ENCODE data around the gene ZMYM4. TPM values are rescaled to one million over a fixed set of nuclear protein-coding genes. Genes with fewer than 3 reads are reported as not detected.
A peak's percentile ranks its signal among the peaks of the same experiment; 100 is the strongest.

Gene ZMYM4
- total RNA-seq, 1 experiment from 2014 or later = 38.8 TPM

DNA sequence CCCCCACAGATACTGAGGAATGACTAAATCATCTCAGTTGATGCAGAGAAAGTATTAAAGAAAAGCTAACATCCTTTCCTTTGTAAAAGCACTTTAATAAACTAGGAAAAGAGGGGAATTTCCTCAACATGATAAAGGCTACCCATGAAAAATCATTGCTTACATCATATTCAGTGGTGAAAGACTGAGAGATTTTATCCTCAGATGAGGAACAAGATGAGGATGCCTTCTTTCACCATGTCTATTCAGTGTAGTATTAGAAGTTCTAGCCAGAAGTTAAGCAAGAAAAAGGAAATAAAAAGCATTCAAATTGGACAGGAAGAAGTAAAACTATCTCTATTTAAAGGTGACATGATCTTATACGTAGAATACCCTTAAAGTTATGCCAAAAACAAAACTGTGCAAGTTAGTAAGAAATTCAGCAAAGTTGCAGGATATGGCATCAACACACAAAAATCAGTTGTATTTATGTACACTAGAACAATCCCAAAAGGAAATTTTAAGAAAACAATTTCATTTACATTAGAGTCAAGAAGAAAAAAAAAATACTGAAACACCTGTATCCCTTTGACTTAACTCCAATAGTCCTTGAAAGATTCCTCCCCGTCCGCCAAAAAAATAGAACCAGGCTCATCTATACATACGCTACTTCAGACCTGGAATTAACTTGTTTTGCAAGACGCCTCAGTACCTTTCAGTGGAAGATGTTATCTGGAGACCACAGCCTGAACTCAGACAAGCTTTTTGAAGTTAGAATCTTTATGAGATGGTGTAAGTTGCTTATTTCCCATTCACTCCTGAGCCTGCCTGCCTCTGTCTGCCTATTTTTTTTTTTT, 17.5 kb downstream of the ZMYM4 start:
- DNase-seq (ENCODE audit: low read depth in 1 of 2, low spot score in 2 of 2) = no peak
- no peak overlapping the region for H3K27ac ChIP-seq
- H3K4me1 ChIP-seq (replicated peaks) = peaks cover 21% of the 10 kb centered on the region

DNA sequence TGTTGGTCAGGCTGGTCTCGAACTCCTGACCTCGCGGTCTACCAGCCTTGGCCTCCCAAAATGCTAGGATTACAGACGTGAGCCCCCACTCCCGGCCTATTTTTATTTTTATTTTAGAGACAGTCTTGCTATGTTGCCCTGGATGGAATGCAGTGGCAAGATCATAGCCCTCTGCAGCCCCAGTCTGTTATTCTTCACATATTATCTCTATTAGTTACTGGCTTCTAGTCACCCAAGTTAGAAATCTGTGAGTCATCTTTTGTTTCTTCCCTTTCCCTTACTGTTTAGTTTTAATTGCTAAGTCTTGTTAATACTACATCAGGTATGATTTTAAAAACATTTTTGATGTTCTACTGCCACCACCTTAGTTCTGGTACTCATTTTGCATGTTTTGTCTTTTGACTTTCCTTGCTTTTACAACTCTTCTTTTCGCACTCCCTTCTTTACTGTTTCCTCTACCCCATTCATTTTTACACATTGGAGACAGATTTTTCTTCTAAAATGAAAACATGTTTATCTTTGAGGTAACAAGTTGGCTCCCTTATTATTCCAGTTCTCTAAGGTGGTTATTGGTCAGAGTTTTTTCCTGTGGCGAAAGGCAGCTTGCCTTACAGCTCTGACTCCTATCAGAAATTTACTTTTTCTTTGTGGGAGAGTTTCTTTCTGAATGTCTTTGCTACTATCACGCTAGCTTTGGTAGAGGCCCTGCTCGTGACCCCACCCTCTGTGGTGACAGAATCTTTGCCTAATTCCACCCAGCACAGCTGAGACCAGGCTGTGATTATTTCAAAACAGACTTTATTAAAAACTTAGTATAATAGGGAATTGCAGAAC, 19.5 kb downstream of the ZMYM4 start:
- H3K4me3 ChIP-seq = no peak overlapping the region
- no peaks in the 10 kb centered on the region for H3K9me3 ChIP-seq (replicated peaks)
- H3K36me3 ChIP-seq = peaks cover 8% of the 10 kb centered on the region; the same call in 1 of the 2 replicates
- H3K27ac ChIP-seq = peak overlapping the region; percentile 81
- no peaks in the 10 kb centered on the region for H3K27me3 ChIP-seq (replicated peaks)
- peaks cover 21% of the 10 kb centered on the region for H3K4me1 ChIP-seq (replicated peaks)
- peak; percentile 65 to 73 for DNase-seq (ENCODE audit: low read depth in 1 of 2, low spot score in 2 of 2)

More for the DNA sequence above, 17.5 kb downstream of the ZMYM4 start:
- no peaks in the 10 kb centered on the region for H3K9me3 ChIP-seq (replicated peaks)
- H3K36me3 ChIP-seq = peaks cover 17% of the 10 kb centered on the region
- H3K27me3 ChIP-seq (replicated peaks) = no peaks in the 10 kb centered on the region
- H3K4me3 ChIP-seq = no peak overlapping the region

DNA sequence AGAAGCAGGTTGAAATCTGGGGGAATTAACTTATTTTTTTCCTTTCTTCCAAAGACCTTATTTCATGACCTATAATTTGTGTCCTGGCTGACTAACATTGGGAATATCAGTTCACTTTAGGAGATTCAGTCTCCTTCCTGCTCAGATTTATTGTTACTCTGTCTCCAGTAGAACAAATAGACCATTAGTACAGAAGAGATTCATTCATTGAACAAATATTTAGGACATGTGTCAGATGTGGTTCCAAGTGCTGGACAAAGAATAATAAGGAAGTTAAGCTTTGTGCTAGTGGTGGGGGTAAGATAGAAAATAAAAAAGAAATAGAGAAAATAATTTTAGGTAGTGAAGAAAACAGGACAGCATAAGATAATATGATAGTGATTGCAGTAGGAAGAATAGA, 20.3 kb downstream of the ZMYM4 start:
- peak in 1 of 2 experiments; percentile 71 for DNase-seq (ENCODE audit: low read depth in 1 of 2, low spot score in 2 of 2)
- H3K27me3 ChIP-seq (replicated peaks) = no peaks in the 10 kb centered on the region

DNA sequence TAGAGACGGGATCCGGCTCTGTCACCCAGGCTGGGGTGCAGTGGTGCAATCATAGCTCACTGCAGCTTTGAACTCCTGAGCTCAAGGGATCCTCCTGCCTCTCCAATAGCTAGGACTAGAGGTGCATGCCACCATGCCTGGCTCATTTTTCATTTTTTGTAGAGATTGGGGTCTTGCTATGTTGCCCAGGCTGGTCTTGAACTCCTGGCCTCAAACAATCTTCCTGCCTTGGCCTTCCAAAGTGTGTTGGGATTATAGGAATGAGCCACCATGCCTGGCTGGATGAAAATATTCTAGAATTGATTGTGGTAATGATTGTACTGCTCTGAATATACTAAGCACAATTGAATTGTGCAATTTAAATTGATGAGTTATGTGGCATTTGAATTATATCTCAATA, 21.9 kb downstream of the ZMYM4 start:
- Histone ChIP-seq H3K27ac (no peak overlapping the region), H3K27me3 (replicated peaks) (no peaks in the 10 kb centered on the region), H3K36me3 (peaks cover 7% of the 10 kb centered on the region; the same call in 1 of the 2 replicates), H3K4me1 (replicated peaks) (peaks cover 21% of the 10 kb centered on the region), H3K9me3 (replicated peaks) (no peaks in the 10 kb centered on the region), H3K4me3 (no peak overlapping the region)
- DNase-seq (ENCODE audit: low read depth in 1 of 2, low spot score in 2 of 2) = no peak

More for the DNA sequence above, 20.3 kb downstream of the ZMYM4 start:
- Histone ChIP-seq H3K4me1 (replicated peaks) (peaks cover 21% of the 10 kb centered on the region), H3K9me3 (replicated peaks) (no peaks in the 10 kb centered on the region), H3K27ac (peak overlapping the region; percentile 81), H3K4me3 (no peak overlapping the region), H3K36me3 (peaks cover 10% of the 10 kb centered on the region; the same call in 1 of the 2 replicates)

DNA sequence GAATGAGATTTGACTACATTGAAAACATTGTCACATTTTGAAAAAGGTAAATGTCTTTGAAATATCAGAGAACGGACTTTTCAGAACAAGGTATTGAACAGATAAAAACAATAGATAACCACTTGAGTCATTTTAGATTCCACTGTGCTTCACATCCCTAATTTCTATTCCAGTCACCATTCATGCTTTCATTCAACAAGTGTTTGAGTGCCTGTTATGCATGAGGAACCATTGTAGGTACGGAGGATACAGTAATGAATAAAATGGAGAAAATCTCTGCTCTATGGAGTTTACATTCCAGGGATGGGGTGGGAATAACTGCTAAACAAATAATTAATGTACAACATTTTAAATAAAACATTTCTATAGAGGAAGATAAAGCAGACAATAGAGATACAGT, 26.3 kb downstream of the ZMYM4 start:
- no peak for DNase-seq (ENCODE audit: low read depth in 1 of 2, low spot score in 2 of 2)
- Histone ChIP-seq H3K4me1 (replicated peaks) (no peaks in the 10 kb centered on the region), H3K27me3 (replicated peaks) (no peaks in the 10 kb centered on the region), H3K27ac (no peak overlapping the region), H3K4me3 (no peak overlapping the region), H3K9me3 (replicated peaks) (no peaks in the 10 kb centered on the region), H3K36me3 (peaks cover 28% of the 10 kb centered on the region)

DNA sequence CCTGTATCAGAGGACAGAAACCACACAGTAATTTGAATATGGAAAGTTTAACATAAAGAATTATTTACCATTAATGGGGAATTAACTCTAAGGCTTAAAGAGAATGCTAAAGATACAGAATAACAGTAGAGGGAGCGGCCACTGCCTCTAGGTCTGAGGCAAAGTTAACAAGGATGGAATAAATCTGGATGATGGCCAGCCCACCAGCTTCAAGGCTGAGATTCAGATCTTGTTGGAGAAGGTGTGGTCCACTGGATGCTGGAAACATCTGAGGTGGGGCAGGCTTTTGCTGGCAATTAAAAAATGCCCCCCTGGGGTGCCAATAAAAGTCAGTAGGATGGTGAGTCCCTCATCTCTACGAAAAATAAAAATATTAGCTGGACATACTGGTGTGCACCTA, 29.4 kb downstream of the ZMYM4 start:
- no peak overlapping the region for H3K4me3 ChIP-seq
- DNase-seq (ENCODE audit: low read depth in 1 of 2, low spot score in 2 of 2) = no peak
- H3K4me1 ChIP-seq (replicated peaks) = no peaks in the 10 kb centered on the region
- peaks cover 28% of the 10 kb centered on the region for H3K36me3 ChIP-seq
- H3K27ac ChIP-seq = no peak overlapping the region
- H3K27me3 ChIP-seq (replicated peaks) = no peaks in the 10 kb centered on the region
- no peaks in the 10 kb centered on the region for H3K9me3 ChIP-seq (replicated peaks)

DNA sequence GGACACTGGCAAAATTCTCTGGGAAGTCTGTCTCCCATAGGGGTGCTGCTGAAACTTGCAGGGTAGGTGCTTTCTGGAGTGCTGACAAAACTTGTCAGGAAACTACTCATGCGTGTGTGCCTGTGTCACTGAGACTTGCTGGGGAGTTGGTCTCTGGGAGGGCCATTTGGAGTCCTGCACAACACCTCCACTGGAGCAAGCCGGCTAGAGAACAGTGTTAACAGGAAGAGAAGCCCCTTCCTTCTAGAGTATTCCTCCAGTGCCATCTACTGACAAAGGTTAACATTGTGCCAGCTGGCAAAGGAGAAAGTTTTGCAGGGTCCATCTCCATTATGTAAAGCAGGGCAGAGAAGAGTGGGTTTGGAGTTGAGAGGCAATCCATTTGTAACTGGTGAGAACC, 30.0 kb downstream of the ZMYM4 start:
- no peak overlapping the region for H3K4me3 ChIP-seq
- peaks cover 28% of the 10 kb centered on the region for H3K36me3 ChIP-seq
- H3K9me3 ChIP-seq (replicated peaks) = no peaks in the 10 kb centered on the region
- no peaks in the 10 kb centered on the region for H3K27me3 ChIP-seq (replicated peaks)
- peak; percentile 39 to 44 for DNase-seq (ENCODE audit: low read depth in 1 of 2, low spot score in 2 of 2)
- no peak overlapping the region for H3K27ac ChIP-seq
- no peaks in the 10 kb centered on the region for H3K4me1 ChIP-seq (replicated peaks)

DNA sequence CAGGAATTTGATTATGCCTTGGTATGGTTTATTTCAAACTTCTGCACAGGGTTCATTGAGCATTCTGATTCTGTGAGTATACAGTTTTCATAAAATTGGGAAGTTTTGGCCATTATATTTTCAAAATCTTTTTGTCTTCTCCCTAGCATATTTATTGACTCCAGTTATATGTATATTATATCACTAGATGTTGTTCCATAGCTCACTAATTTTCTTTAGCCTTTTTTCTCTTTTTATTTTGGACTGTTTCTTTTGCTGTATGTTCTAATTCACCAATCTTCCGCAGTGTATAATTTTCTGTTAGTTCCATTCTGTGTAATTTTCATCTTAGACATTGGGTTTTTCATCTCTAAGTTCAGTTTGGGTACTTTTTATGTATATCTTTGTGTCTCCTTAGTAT, 31.9 kb downstream of the ZMYM4 start:
- no peaks in the 10 kb centered on the region for H3K27me3 ChIP-seq (replicated peaks)
- DNase-seq (ENCODE audit: low read depth in 1 of 2, low spot score in 2 of 2) = no peak
- H3K27ac ChIP-seq = no peak overlapping the region
- H3K4me3 ChIP-seq = no peak overlapping the region
- no peaks in the 10 kb centered on the region for H3K4me1 ChIP-seq (replicated peaks)
- H3K36me3 ChIP-seq = peaks cover 24% of the 10 kb centered on the region
- H3K9me3 ChIP-seq (replicated peaks) = no peaks in the 10 kb centered on the region

DNA sequence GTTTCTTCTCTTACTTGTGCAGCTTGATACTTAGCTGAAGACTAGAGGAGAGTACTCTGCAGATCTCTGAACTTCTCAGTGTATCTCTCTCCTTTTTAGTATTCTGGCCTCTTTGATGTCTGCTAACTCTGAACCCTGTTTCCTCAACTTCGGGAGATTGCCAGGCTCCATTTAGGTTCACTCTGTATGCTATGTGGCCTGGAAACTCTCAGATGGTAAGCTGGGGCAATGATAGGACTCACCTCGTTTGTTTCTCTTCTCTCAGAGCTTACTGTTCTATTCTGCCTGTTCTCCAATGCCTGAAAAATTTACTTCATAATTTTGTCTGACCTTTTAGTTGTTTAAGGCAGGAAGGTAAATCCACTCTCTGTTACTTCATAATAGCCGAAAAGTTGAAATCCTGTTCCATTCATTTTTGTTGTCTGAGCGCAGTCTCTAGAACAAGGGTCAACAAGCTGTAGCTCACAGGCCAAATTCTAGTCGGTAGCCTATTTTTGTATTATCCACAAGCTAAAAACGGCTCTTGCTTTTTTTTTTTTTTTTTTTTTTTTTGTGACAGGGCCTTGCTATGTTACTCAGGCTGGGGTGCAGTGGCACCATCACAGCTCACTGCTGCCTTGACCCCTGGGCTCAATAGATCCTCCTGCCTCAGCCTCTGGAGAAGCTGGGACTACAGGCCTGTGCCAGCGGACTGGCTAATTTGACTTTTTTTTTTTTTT, 33.3 kb downstream of the ZMYM4 start:
- no peaks in the 10 kb centered on the region for H3K4me1 ChIP-seq (replicated peaks)
- H3K27ac ChIP-seq = no peak overlapping the region
- no peak for DNase-seq (ENCODE audit: low read depth in 1 of 2, low spot score in 2 of 2)
- no peaks in the 10 kb centered on the region for H3K9me3 ChIP-seq (replicated peaks)
- H3K27me3 ChIP-seq (replicated peaks) = no peaks in the 10 kb centered on the region
- H3K4me3 ChIP-seq = no peak overlapping the region
- H3K36me3 ChIP-seq = peaks cover 17% of the 10 kb centered on the region

DNA sequence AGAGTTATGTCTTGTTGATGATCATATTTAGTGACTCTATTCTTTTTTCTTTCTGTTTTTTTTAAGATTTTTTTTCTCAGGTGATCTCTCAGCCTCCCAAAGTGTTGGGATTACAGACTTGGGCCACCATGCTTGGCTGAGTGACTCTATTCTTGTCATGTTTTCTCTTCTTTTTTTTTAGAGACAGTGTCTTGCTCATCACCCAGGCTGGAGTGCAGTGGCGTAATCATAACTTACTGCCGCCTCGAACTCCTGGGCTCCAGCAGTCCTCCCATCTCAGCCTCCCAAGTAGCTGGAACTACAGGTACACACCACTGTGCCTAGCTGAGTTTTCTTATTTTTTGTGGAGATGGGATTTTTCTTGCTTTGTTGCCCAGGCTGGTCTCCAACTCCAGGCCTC, 36.9 kb downstream of the ZMYM4 start:
- H3K36me3 ChIP-seq = peaks cover 8% of the 10 kb centered on the region
- H3K9me3 ChIP-seq (replicated peaks) = no peaks in the 10 kb centered on the region
- H3K4me1 ChIP-seq (replicated peaks) = no peaks in the 10 kb centered on the region
- H3K4me3 ChIP-seq = no peak overlapping the region
- H3K27ac ChIP-seq = no peak overlapping the region
- H3K27me3 ChIP-seq (replicated peaks) = no peaks in the 10 kb centered on the region
- no peak for DNase-seq (ENCODE audit: low read depth in 1 of 2, low spot score in 2 of 2)

DNA sequence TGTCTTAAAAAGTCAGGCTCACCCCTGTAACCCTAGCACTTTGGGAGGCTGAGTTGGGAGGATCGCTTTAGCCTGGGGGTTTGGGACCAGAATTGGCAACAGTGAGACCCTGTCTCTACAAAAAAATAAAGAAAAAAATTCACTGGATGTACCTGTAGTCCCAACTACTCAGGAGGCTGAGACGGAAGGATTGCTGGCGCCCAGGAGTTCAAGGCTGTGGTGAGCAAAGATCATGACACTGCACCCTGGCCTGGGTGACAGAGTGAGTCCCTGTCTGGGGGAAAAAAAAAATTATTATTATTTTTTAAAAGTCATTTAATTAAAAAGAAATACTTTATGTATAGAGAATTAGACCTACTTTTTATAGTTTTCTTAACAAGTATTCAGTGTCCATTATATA, 47.1 kb downstream of the ZMYM4 start:
- H3K36me3 ChIP-seq = peaks cover 4% of the 10 kb centered on the region
- no peak for DNase-seq (ENCODE audit: low read depth in 1 of 2, low spot score in 2 of 2)
- H3K9me3 ChIP-seq (replicated peaks) = no peaks in the 10 kb centered on the region
- no peak overlapping the region for H3K4me3 ChIP-seq
- no peaks in the 10 kb centered on the region for H3K27me3 ChIP-seq (replicated peaks)
- H3K4me1 ChIP-seq (replicated peaks) = no peaks in the 10 kb centered on the region
- no peak overlapping the region for H3K27ac ChIP-seq

DNA sequence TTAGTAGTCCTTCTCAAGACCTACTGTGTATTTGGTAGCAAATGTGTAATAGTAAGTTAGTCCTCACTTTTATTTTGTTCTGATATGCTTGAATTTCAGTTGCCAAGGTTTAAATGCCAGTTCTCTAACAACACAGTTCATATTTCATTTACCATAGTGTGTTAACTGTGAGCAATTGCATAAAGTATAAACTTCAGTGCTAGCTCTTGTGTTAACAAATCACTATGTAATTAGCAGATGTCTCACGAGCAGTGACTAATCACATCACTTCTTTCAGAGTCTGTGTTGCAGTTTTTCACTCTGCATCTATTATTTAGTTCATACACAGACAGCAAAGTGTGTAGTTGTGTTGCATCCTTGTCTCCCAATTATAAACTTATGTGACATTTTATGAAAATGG, 47.8 kb downstream of the ZMYM4 start:
- DNase-seq (ENCODE audit: low read depth in 1 of 2, low spot score in 2 of 2) = no peak
- Histone ChIP-seq H3K4me1 (replicated peaks) (no peaks in the 10 kb centered on the region), H3K27ac (no peak overlapping the region), H3K9me3 (replicated peaks) (no peaks in the 10 kb centered on the region), H3K4me3 (no peak overlapping the region), H3K36me3 (no peaks in the 10 kb centered on the region; the same call in 1 of the 2 replicates), H3K27me3 (replicated peaks) (no peaks in the 10 kb centered on the region)

DNA sequence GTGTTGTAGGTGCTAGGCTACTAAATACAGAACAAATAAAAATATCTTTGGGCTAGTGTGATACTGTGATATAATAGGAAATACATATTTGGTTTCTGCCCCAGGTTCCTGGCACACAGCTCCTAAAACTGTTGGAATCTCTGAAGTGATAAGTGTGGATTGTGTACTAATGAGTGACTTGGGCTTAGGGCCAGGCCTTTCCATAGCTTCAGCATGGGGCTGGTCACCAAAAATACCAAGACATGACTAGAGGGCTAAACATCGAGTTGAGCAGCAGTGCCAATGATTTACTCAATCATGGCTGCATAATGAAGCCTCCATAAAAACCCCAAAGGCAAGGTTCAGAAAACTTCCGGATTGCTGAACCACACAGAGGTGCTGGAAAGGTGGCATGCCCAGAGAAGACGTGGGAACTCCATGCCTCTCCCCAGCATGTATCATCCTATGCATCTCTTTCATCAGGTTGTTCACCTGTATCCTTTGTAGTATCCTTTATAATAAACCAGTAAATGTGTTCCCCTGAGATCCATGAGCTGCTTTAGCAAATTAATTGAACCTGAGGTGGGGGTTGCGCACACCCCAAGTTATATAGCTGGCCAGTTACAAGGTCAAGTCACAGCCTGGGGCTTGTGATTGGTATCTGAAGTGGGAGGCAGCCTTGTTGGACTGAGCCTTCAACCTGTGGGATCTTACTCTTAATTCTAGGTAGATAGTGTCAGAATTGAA, 51.6 kb downstream of the ZMYM4 start:
- H3K27me3 ChIP-seq (replicated peaks) = no peaks in the 10 kb centered on the region
- no peak for DNase-seq (ENCODE audit: low read depth in 1 of 2, low spot score in 2 of 2)
- no peaks in the 10 kb centered on the region for H3K4me1 ChIP-seq (replicated peaks)
- H3K36me3 ChIP-seq = no peaks in the 10 kb centered on the region; the same call in 1 of the 2 replicates
- H3K9me3 ChIP-seq (replicated peaks) = no peaks in the 10 kb centered on the region
- no peak overlapping the region for H3K27ac ChIP-seq
- no peak overlapping the region for H3K4me3 ChIP-seq

Data from SJSA1 (cell line).